BLaER1 (cell line): ENCODE results near the gene PKN1.

Source experiments
- H3K27ac ChIP-seq: shearing (Covaris generic); formaldehyde crosslinking; 2 replicates; pipeline ENCODE4 v1.8.1; 2022
- H3K27me3 ChIP-seq: shearing (Covaris generic); formaldehyde crosslinking; 2 replicates; pipeline ENCODE4 v1.8.1; 2022
- H3K36me3 ChIP-seq: shearing (Covaris generic); formaldehyde crosslinking; 2 replicates; pipeline ENCODE4 v1.8.1; 2022
- H3K4me1 ChIP-seq: shearing (Covaris generic); formaldehyde crosslinking; 2 replicates; pipeline ENCODE4 v1.8.1; 2022
- H3K4me2 ChIP-seq: shearing (Covaris generic); formaldehyde crosslinking; 2 replicates; pipeline ENCODE4 v1.8.1; 2022
- H3K4me3 ChIP-seq: shearing (Covaris generic); formaldehyde crosslinking; 2 replicates; pipeline ENCODE4 v1.8.1; 2022
- H3K9ac ChIP-seq: shearing (Covaris generic); formaldehyde crosslinking; 2 replicates; pipeline ENCODE4 v1.8.1; 2022
- H3K9me3 ChIP-seq: shearing (Covaris generic); formaldehyde crosslinking; 2 replicates; pipeline ENCODE4 v1.8.1; 2022
- H4K20me1 ChIP-seq: shearing (Covaris generic); formaldehyde crosslinking; 2 replicates; pipeline ENCODE4 v1.8.1; 2022
- Cebpa-rat ChIP-seq: shearing (Covaris generic); IDR thresholded peaks from 2 replicates; pipeline ENCODE4 v1.8.1; 2022

PKN1 gene

DNA sequence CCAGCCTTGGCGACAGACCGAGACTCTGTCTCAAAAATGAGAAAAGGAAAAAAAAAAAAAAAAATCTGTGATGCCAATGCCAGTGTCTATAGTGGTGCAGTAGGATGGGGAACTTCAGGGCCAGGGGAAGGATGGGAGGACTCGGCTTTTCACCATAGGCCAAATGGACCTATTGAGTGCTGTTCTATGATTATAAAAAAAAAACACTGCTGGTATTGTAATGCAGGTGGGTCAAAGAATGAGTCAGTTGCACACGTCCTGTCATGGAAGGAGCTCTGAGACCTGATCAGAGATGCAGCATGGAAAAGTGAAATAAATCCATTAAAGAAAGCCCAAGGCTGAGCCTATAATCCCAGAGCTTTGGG lies 78.1 kb downstream of the PKN1 start:
- Histone ChIP-seq H4K20me1 (peaks cover 34% of the 10 kb centered on the region), H3K27ac (no peak overlapping the region), H3K9me3 (no peaks in the 10 kb centered on the region), H3K36me3 (peaks cover 39% of the 10 kb centered on the region), H3K4me3 (no peak overlapping the region), H3K4me1 (peaks cover 48% of the 10 kb centered on the region), H3K9ac (no peak overlapping the region), H3K27me3 (no peaks in the 10 kb centered on the region), H3K4me2 (no peak overlapping the region)
- no peak for TF ChIP-seq Cebpa-rat

DNA sequence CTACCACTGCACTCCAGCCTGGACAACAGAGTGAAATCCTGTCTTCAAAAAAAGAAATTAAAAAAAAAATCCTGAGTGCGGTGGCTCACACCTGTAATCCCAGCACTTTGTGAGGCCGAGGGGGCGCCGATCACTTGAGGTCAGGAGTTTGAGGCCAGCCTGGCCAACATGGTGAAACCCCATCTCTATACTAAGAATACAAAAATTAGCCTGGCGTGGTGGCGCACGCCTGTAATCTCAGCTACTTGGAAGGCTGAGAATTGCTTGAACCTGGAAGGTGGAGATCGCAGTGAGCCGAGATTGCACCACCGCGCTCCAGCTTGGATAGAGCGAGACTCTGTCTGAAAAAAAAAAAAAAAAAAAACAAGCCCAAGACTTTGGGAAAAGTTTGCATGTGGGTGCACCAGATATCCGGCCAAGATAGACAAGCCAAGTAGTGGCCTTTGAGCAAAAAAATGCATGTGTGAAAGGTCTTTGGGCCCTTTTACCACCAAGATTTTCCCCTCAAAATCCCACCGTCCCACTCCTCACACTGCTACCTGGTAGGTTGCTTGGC lies 79.4 kb downstream of the PKN1 start:
- H3K4me3 ChIP-seq, result no peak overlapping the region

DNA sequence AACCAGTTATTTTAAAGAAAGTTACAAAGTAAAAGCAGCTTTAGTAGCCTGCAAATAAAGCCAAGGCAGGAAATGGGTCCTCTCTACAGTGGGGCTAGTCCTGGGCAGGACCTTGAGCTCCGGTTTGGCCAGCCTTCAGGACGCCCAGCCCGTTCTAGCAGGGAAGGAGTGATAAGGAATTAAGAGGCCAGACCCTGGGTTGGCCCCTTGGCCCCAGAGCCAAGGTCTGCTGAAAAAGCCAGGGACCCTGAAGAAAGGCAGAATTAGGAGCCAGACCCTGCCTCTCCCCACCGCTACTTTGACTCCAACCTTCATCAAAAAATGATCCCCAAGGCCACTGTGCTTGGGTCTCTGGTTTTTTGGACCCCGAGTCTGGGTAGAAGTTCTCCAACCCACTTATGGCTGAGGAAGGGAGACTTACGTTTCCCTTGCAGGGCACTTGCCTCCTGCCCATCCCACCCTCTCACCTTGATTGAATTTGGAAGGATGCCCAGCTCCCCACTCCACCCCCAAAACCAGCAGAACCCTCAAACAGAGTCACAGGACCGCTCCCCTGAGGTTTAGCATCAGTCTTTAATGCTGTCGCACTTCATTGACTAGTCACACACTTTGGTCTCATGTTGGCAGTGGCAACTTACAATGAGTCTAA lies 81.2 kb downstream of the PKN1 start:
- Histone ChIP-seq H3K4me2 (peak overlapping the region; percentile 98), H3K27me3 (no peaks in the 10 kb centered on the region), H3K9ac (peak overlapping the region; percentile 98; the same call in 1 of the 2 replicates), H4K20me1 (peaks cover 53% of the 10 kb centered on the region), H3K4me3 (no peak overlapping the region), H3K27ac (peak overlapping the region; percentile 20; the same call in 1 of the 2 replicates), H3K36me3 (peaks cover 45% of the 10 kb centered on the region), H3K9me3 (no peaks in the 10 kb centered on the region), H3K4me1 (peaks cover 50% of the 10 kb centered on the region)
- TF ChIP-seq Cebpa-rat, result no peak

More for the DNA sequence above, 79.4 kb downstream of the PKN1 start:
- Histone ChIP-seq H3K9ac (no peak overlapping the region), H3K9me3 (no peaks in the 10 kb centered on the region), H4K20me1 (peaks cover 46% of the 10 kb centered on the region), H3K27me3 (no peaks in the 10 kb centered on the region), H3K36me3 (peaks cover 45% of the 10 kb centered on the region), H3K4me2 (no peak overlapping the region), H3K27ac (no peak overlapping the region), H3K4me1 (peaks cover 44% of the 10 kb centered on the region)
- no peak for TF ChIP-seq Cebpa-rat

DNA sequence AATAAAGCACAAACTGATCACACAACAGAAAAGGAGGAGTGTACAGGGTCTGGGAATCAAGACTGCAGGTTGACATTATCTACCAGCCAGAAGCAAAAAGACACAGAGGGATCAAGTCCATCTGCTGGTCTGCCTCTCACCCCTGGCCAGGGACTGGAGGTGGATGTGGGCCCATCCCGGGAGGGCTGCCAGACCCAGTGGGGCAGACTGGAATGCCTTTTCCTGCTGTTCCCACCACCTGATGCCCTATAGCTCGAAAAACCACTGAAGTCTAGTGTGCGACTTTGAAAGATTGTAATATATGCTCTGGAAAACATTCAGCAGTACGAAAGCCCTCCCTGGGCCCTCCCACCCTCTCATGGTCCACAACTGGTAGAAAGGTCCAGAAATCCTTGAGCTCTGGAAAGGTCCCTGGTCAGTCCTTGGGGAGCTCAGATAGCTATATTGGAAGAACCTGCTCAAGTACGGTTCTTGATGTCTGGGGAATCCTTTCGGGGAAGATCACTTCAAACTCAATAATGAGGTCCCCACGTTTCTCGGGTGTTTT lies 82.5 kb downstream of the PKN1 start:
- peaks cover 53% of the 10 kb centered on the region for H4K20me1 ChIP-seq
- peaks cover 60% of the 10 kb centered on the region for H3K4me1 ChIP-seq
- no peak overlapping the region for H3K27ac ChIP-seq
- H3K9me3 ChIP-seq, result no peaks in the 10 kb centered on the region
- H3K36me3 ChIP-seq, result peaks cover 45% of the 10 kb centered on the region
- peak overlapping the region; percentile 98 for H3K9ac ChIP-seq
- no peaks in the 10 kb centered on the region for H3K27me3 ChIP-seq
- H3K4me2 ChIP-seq, result peak overlapping the region; percentile 98
- H3K4me3 ChIP-seq, result peak overlapping the region; percentile 98; the same call in 1 of the 2 replicates
- no peak for TF ChIP-seq Cebpa-rat

DNA sequence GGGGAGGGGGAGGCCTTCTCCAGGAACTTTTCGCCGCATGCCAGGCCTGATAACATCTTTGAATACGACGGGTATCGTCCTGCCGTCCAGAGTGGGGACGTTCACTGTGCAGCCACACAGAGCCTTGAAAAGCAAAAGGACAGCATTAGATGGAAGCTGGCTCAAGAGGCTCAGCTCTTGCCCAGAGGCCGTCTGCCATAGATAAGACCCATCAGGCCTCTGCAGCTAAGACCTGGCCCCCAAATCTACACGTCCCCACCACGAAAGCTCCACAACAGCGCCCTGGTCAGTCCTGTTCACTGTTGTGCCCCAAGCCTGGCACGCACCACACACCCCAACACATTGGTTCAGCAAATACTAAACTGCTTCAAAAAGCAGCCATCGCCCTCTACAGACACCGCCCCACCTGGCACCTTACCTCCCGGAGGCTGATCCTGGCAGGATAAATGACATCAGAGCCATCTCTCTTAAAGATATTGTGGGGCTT lies 83.0 kb downstream of the PKN1 start:
- Histone ChIP-seq H3K27ac (0 out of 2 replicates have a peak overlapping the region, but pooled peaks have one; percentile 22), H3K4me2 (peak overlapping the region; percentile 98), H4K20me1 (peaks cover 53% of the 10 kb centered on the region)

DNA sequence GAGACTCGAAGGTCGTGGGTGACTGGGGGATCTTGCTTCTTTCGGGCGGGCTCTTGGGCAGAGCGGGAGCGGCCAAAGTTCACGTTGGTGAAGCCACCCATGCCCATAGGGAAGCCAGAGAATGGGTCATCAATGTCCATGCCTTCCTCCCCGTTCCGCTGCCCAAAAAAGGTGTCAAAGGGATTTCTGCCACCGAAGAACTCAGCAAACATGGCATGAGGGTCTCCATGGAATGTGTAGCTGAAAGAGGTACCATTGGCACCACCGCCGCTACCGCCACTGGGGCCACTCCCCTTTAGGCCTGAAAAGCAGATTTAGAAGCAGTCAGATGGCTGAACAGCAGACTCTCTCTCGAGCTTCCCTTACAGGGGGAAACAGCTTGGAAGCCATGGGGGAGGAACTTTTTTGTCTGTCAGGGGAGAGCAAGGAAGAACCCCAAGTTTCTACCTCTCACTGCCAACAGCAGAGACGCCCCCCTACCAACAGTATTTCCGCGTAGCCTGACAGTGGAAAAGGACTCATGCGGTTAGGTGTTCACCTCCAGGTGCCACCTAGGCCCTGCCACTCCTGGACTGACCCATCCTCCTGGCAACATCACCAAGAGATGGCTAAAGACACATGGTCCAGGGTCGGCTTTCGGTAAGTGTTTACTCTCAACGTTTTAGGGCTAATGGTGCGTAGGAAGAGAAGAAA lies 83.8 kb downstream of the PKN1 start:
- Histone ChIP-seq H3K9ac (peak overlapping the region; percentile 98), H3K4me1 (peaks cover 57% of the 10 kb centered on the region), H3K4me3 (peak overlapping the region; percentile 98), H4K20me1 (peaks cover 53% of the 10 kb centered on the region), H3K27ac (peak overlapping the region; percentile 96), H3K9me3 (no peaks in the 10 kb centered on the region), H3K36me3 (peaks cover 45% of the 10 kb centered on the region), H3K27me3 (no peaks in the 10 kb centered on the region), H3K4me2 (peak overlapping the region; percentile 98)
- TF ChIP-seq Cebpa-rat, result no peak

More for the DNA sequence above, 83.0 kb downstream of the PKN1 start:
- Histone ChIP-seq H3K9me3 (no peaks in the 10 kb centered on the region), H3K4me3 (peak overlapping the region; percentile 98), H3K4me1 (peaks cover 55% of the 10 kb centered on the region), H3K36me3 (peaks cover 45% of the 10 kb centered on the region), H3K9ac (peak overlapping the region; percentile 98), H3K27me3 (no peaks in the 10 kb centered on the region)
- no peak for TF ChIP-seq Cebpa-rat

DNA sequence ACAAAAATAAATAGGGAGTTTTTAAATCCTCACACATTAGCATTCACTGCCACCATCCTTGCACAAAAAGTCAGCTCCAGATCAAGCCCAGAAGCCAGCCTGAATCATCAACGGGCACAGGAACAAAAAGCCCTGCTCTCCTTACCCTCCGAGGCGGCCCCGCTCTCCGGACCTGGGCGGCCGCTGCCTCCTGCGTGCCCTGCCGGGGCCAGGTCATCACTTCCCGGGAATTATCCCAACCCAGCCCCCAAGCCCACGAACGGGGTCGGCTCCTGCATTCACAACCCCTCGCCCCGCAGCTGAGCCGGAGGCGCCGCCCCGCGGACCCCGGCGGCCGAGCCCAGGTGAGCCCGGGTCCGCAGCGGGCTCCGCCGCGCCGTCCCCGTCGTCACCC lies 84.3 kb downstream of the PKN1 start:
- Histone ChIP-seq H3K27me3 (no peaks in the 10 kb centered on the region), H3K9ac (peak overlapping the region; percentile 98), H4K20me1 (peaks cover 53% of the 10 kb centered on the region), H3K27ac (peak overlapping the region; percentile 96), H3K4me3 (peak overlapping the region; percentile 98), H3K36me3 (peaks cover 45% of the 10 kb centered on the region), H3K9me3 (no peaks in the 10 kb centered on the region), H3K4me1 (peaks cover 62% of the 10 kb centered on the region), H3K4me2 (peak overlapping the region; percentile 98)
- no peak for TF ChIP-seq Cebpa-rat

DNA sequence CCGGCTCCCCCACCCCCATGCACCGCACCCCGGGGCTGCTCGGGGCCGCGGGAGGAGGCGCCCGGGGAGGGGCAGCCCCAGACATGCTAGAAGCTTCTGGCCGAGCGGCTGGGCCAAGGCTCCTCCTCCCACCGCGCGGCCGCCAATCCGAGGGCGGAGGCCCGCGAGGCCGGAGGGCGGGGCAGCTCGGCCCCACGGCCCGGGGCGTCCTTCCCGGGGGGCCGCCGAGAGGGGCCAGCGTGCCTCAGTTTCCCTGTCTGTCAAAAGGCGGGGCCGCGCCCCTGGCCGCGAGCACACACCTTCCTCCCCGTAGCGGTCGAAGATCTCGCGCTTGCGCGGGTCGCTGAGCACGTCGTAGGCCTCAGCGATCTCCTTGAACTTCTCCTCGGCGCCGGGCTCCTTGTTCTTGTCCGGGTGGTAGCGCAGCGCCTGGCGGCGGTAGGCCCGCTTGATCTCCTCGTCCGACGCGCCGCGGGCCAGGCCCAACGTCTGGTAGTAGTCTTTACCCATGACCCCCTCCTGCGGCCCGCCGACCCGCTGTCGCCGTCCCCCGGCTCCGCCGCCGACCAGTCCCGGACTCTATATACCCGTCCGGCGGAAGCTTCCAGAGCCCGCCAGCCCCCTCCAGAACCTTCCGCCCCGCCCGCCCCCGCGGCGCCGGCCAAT lies 84.9 kb downstream of the PKN1 start, which contains the start of gene DNAJB1:
Gene DNAJB1, minus strand, starts transcription at position 558 of the 666 bp plus-strand sequence. Its CDS starts 48 bp downstream, at position 510.
- H3K9me3 ChIP-seq, result no peaks in the 10 kb centered on the region
- H3K27ac ChIP-seq, result peak within 1 kb of the TSS; percentile 96
- peaks cover 68% of the 10 kb centered on the region for H3K4me1 ChIP-seq
- no peak for TF ChIP-seq Cebpa-rat
- H3K4me3 ChIP-seq, result peak within 1 kb of the TSS; percentile 98
- H3K9ac ChIP-seq, result peak within 1 kb of the TSS; percentile 98
- peaks cover 39% of the 10 kb centered on the region for H3K36me3 ChIP-seq
- peaks cover 52% of the 10 kb centered on the region for H4K20me1 ChIP-seq
- H3K4me2 ChIP-seq, result peak within 1 kb of the TSS; percentile 98
- no peaks in the 10 kb centered on the region for H3K27me3 ChIP-seq

DNA sequence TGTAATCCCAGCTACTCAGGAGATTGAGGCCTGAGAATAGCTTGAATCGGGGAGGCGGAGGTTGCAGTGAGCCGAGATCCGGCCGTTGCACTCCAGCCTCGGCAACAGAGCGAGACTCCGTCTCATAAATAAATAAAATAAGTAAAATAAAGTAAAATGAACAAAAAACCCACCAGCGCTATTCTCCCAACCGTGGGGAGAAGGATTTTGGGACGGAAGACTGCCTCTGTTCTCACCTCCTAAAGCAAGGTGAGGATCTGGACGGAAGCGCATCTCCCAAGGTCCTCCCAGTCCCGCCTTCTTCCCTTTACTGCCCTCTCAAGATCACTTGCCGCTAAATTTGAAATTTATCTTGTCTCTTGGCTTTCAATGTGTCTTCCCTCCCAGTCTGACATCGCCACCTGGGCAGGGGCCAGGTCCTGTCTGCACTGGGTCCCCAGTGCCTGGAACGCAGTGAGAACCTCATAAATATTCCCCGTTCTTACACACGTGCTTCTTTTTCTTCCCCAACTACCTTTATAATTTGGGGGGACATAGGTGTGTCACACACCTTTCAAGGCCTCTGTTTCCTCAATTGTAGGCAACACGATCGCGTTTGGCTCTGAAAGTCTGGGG lies 86.2 kb downstream of the PKN1 start:
- H3K4me1 ChIP-seq, result peaks cover 70% of the 10 kb centered on the region
- H3K9me3 ChIP-seq, result no peaks in the 10 kb centered on the region
- TF ChIP-seq Cebpa-rat, result no peak
- H3K27ac ChIP-seq, result peak overlapping the region; percentile 74
- H3K27me3 ChIP-seq, result no peaks in the 10 kb centered on the region
- peaks cover 26% of the 10 kb centered on the region for H3K36me3 ChIP-seq
- peak overlapping the region; percentile 60; the same call in 1 of the 2 replicates for H3K9ac ChIP-seq
- peak overlapping the region; percentile 62 for H3K4me3 ChIP-seq
- peak overlapping the region; percentile 83 for H3K4me2 ChIP-seq
- H4K20me1 ChIP-seq, result peaks cover 38% of the 10 kb centered on the region
